ENCODE results near the gene TTLL9.

- TF ChIP-seq CTCF (optimal IDR thresholded peaks at IDR 0.05 in 1 of 3, IDR thresholded peaks at IDR 0.05 in 1 of 3, conservative IDR thresholded peaks at IDR 0.05 in 1 of 3; ENCODE audit: extremely low read depth in 1 of 3, insufficient read depth in 2 of 3, low read length in 3 of 3) (no peak), EZH2 (IDR thresholded peaks at IDR 0.05; ENCODE audit: low read length) (no peak)
Measured at GRCh38 chr20:31863296-31864085, 6.9 kb upstream of the TTLL9 start.
